Measurements from ENCODE around the gene GABRG3. TPM values are rescaled to one million over a fixed set of nuclear protein-coding genes. Genes with fewer than 3 reads are reported as not detected.

The GABRG3 gene
- total RNA-seq, 1 experiment from 2014 or later = 0.15 TPM

DNA sequence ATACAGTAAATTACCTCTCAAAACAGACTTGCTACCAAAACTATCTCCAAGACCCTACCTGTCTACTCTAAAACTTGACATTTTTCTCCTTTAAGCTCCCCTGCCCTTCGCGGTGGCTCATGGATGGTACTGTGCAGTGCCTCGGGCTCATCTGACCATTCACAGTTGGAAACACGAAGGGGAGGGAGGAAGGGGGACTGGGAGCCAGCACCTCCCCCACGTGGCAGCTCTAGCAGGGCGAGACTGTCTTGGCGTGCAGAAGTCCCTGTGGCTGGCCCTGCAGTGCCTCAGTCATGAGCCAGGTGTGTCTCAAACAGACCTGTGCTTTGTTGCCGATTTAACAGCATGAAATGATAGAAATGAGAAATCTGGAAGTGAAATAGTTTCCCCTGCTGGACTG is 372.0 kb downstream of the GABRG3 start:
- Mint-ChIP-seq H3K27ac (no peak overlapping the region), H3K4me3 (no peak overlapping the region), H3K9me3 (peaks cover 2 to 4% of the 10 kb centered on the region in 2 experiments; a peak in 2 of 5 replicates), H3K27me3 (ENCODE audit: low read depth) (peaks cover 11% of the 10 kb centered on the region; the same call in 1 of the 2 replicates), H3K4me1 (peaks cover 22 to 24% of the 10 kb centered on the region in 2 experiments), H3K36me3 (ENCODE audit: insufficient read depth in 1 of 3, low read depth in 3 of 3) (peaks cover 0 to 4% (median 0%) of the 10 kb centered on the region in 3 experiments; a peak in 2 of 7 replicates)
- no peak overlapping the region for H2BK120ac ChIP-seq (ENCODE audit: low read depth, low read length, poor library complexity, severe bottlenecking)
- no peak overlapping the region for H3K14ac ChIP-seq (ENCODE audit: insufficient read depth, low read length)
- no peak overlapping the region for H3K27ac ChIP-seq (ENCODE audit: insufficient read length, low read depth, low read length)
- no peak overlapping the region for H3K56ac ChIP-seq (ENCODE audit: insufficient read length, low read depth, low read length)
- H3K4me2 ChIP-seq (ENCODE audit: insufficient read depth, insufficient read length, low read length) = no peak overlapping the region
- H3K23me2 ChIP-seq (ENCODE audit: insufficient read length, low read depth, low read length, poor library complexity, severe bottlenecking) = no peaks in the 10 kb centered on the region
- TF ChIP-seq, protein P1, sequence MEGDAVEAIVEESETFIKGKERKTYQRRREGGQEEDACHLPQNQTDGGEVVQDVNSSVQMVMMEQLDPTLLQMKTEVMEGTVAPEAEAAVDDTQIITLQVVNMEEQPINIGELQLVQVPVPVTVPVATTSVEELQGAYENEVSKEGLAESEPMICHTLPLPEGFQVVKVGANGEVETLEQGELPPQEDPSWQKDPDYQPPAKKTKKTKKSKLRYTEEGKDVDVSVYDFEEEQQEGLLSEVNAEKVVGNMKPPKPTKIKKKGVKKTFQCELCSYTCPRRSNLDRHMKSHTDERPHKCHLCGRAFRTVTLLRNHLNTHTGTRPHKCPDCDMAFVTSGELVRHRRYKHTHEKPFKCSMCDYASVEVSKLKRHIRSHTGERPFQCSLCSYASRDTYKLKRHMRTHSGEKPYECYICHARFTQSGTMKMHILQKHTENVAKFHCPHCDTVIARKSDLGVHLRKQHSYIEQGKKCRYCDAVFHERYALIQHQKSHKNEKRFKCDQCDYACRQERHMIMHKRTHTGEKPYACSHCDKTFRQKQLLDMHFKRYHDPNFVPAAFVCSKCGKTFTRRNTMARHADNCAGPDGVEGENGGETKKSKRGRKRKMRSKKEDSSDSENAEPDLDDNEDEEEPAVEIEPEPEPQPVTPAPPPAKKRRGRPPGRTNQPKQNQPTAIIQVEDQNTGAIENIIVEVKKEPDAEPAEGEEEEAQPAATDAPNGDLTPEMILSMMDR (conservative IDR thresholded peaks at IDR 0.05) = no peak
- H3K9me3 ChIP-seq (ENCODE audit: control insufficient read depth, low read depth, low read length) = no peaks in the 10 kb centered on the region
- H3K79me1 ChIP-seq (ENCODE audit: insufficient read depth, low read depth, low read length, poor library complexity, severe bottlenecking) = no peaks in the 10 kb centered on the region
- no peaks in the 10 kb centered on the region for H3K4me1 ChIP-seq (ENCODE audit: insufficient read depth, low read length)
- H3K23ac ChIP-seq (ENCODE audit: insufficient read length, low read depth, low read length) = no peak overlapping the region
- H4K8ac ChIP-seq (replicated peaks; ENCODE audit: insufficient read length, low read depth, low read length) = no peak overlapping the region
- no peak overlapping the region for H2BK12ac ChIP-seq (ENCODE audit: insufficient read length, low read depth, low read length)
- no peak overlapping the region for H2BK15ac ChIP-seq (ENCODE audit: low read depth, low read length)
- no peak overlapping the region for H3K18ac ChIP-seq (ENCODE audit: insufficient read length, low read depth, low read length)
- H2BK20ac ChIP-seq (ENCODE audit: low read depth, low read length, poor library complexity, severe bottlenecking) = no peak overlapping the region
- no peak overlapping the region for H2AFZ ChIP-seq (ENCODE audit: low read length)
- no peak overlapping the region for H2BK5ac ChIP-seq (ENCODE audit: insufficient read length, low read length)
- H3T11ph ChIP-seq (ENCODE audit: low read length) = no peak overlapping the region
- no peak overlapping the region for H2AK5ac ChIP-seq (ENCODE audit: insufficient read length, low read length)
- H3K4ac ChIP-seq (ENCODE audit: low read depth, low read length) = no peak overlapping the region
- H3K9ac ChIP-seq (ENCODE audit: extremely low read depth, insufficient read length, low read length) = no peak overlapping the region
- H4K20me1 ChIP-seq (ENCODE audit: control insufficient read depth, insufficient read depth, insufficient read length) = no peaks in the 10 kb centered on the region
- H3K79me2 ChIP-seq (ENCODE audit: insufficient read depth, low read length) = no peaks in the 10 kb centered on the region
- no peaks in the 10 kb centered on the region for H3K27me3 ChIP-seq (ENCODE audit: insufficient read depth, low read length)
- no peak overlapping the region for H4K91ac ChIP-seq (ENCODE audit: insufficient read length, low read depth, low read length)
- WGBS (ENCODE audit: extremely low coverage, insufficient read length, low lambda C conversion rate) = no CpG with 5 or more reads among the region's 8 CpGs
- no peak overlapping the region for H4K5ac ChIP-seq (ENCODE audit: insufficient read length, low read depth, low read length)
- DNase-seq = no peak
